Measurements from ENCODE around the gene TCEAL7. TPM values are rescaled to one million over a fixed set of nuclear protein-coding genes. Genes with fewer than 3 reads are reported as not detected.
A peak's percentile ranks its signal among the peaks of the same experiment; 100 is the strongest.

TCEAL7 gene
- total and polyA plus RNA-seq, 4 donors = 1.3 to 12.1 (median 2.0) TPM

- DNase-seq (no peak), ATAC-seq (ENCODE audit: insufficient read depth, low FRiP score) (no peak)
- Histone ChIP-seq H3K27ac (ENCODE audit: low read depth in 1 of 2, low read length in 1 of 2) (no peak overlapping the region), H3K9ac (ENCODE audit: insufficient read depth in 1 of 2, low read length in 2 of 2) (no peak overlapping the region), H3K27me3 (ENCODE audit: control insufficient read depth in 3 of 3, insufficient read depth in 3 of 3, low read length in 2 of 3) (peaks cover 7 to 43% (median 33%) of the 10 kb centered on the region in 3 donors), H3K4me1 (ENCODE audit: control insufficient read depth in 5 of 5, insufficient read depth in 5 of 5, low read length in 5 of 5) (peaks cover 0 to 3% (median 0%) of the 10 kb centered on the region in 5 donors), H3K36me3 (ENCODE audit: control insufficient read depth in 4 of 4, insufficient read depth in 4 of 4, low read length in 4 of 4) (no peaks in the 10 kb centered on the region), H3K9me3 (ENCODE audit: control insufficient read depth in 4 of 4, insufficient read depth in 3 of 4, low read length in 3 of 4) (peaks cover 0 to 2% (median 0%) of the 10 kb centered on the region in 4 donors), H3K4me3 (no peak overlapping the region)
- TF ChIP-seq CTCF (IDR thresholded peaks at IDR 0.05; ENCODE audit: control extremely low read depth, extremely low read depth) = no peak
- 37 to 43% methylated on average over 2 of the region's 2 CpGs for WGBS, 2 donors
Observed at GRCh38 chrX:103344606-103345005, 14.6 kb downstream of the TCEAL7 start.

- peaks cover 0 to 3% (median 0%) of the 10 kb centered on the region in 5 donors for H3K4me1 ChIP-seq (ENCODE audit: control insufficient read depth in 5 of 5, insufficient read depth in 5 of 5, low read length in 5 of 5)
- H3K9ac ChIP-seq (ENCODE audit: insufficient read depth in 1 of 2, low read length in 2 of 2) = no peak overlapping the region
- peaks cover 7 to 54% (median 26%) of the 10 kb centered on the region in 3 donors for H3K27me3 ChIP-seq (ENCODE audit: control insufficient read depth in 3 of 3, insufficient read depth in 3 of 3, low read length in 2 of 3)
- no peak overlapping the region for H3K4me3 ChIP-seq
- H3K27ac ChIP-seq (ENCODE audit: low read depth in 1 of 2, low read length in 1 of 2) = no peak overlapping the region
- ATAC-seq (ENCODE audit: insufficient read depth, low FRiP score) = no peak
- WGBS, 2 donors = 59 to 78% methylated on average over 27 to 29 of the region's 29 CpGs
- DNase-seq = no peak
- H3K36me3 ChIP-seq (ENCODE audit: control insufficient read depth in 4 of 4, insufficient read depth in 4 of 4, low read length in 4 of 4) = no peaks in the 10 kb centered on the region
- no peaks in the 10 kb centered on the region for H3K9me3 ChIP-seq (ENCODE audit: control insufficient read depth in 4 of 4, insufficient read depth in 3 of 4, low read length in 3 of 4)
- TF ChIP-seq CTCF (IDR thresholded peaks at IDR 0.05; ENCODE audit: control extremely low read depth, extremely low read depth) = no peak
Observed at GRCh38 chrX:103347682-103348397, 17.8 kb downstream of the TCEAL7 start.

GRCh38 chrX:103356130-103356798 lies 26.2 kb downstream of the TCEAL7 start, which contains the start of gene TCEAL9:
Gene TCEAL9, plus strand, starts transcription at chrX:103356506. Its CDS starts 1,179 bp downstream, at chrX:103357685.
- H3K27me3 ChIP-seq (ENCODE audit: control insufficient read depth in 3 of 3, insufficient read depth in 3 of 3, low read length in 2 of 3) = peaks cover 0 to 22% (median 3%) of the 10 kb centered on the region in 3 donors
- no peaks in the 10 kb centered on the region for H3K9me3 ChIP-seq (ENCODE audit: control insufficient read depth in 4 of 4, insufficient read depth in 3 of 4, low read length in 3 of 4)
- H3K4me1 ChIP-seq (ENCODE audit: control insufficient read depth in 5 of 5, insufficient read depth in 5 of 5, low read length in 5 of 5) = peaks cover 0 to 4% (median 0%) of the 10 kb centered on the region in 5 donors
- ATAC-seq (ENCODE audit: insufficient read depth, low FRiP score) (peak; percentile 79), DNase-seq (peak; percentile 90 to 95 (median 93))
- H3K9ac ChIP-seq (ENCODE audit: insufficient read depth in 1 of 2, low read length in 2 of 2) = peak within 1 kb of the TSS; percentile 97 to 98
- 0 to 27% methylated on average over 18 of the region's 18 CpGs for WGBS, 2 donors
- peak within 1 kb of the TSS; percentile 62 for H3K4me3 ChIP-seq
- no peak for TF ChIP-seq CTCF (IDR thresholded peaks at IDR 0.05; ENCODE audit: control extremely low read depth, extremely low read depth)
- H3K27ac ChIP-seq (ENCODE audit: low read depth in 1 of 2, low read length in 1 of 2) = peak within 1 kb of the TSS; percentile 77 to 89
- no peaks in the 10 kb centered on the region for H3K36me3 ChIP-seq (ENCODE audit: control insufficient read depth in 4 of 4, insufficient read depth in 4 of 4, low read length in 4 of 4)
